PC-9 (cell line): ENCODE data around the gene CREM. TPM values are rescaled to one million over a fixed set of nuclear protein-coding genes. Genes with fewer than 3 reads are reported as not detected.

Experiments used
- BruUV-seq: library from RNA; stranded (reverse); fragments of 400-500 nt; replicated peaks from 2 replicates; lab custom pipeline; 2021; lab: Mats Ljungman, UMichigan
- CTCF ChIA-PET: fragments of 300-600 bp; sonication (Branson Sonifier 250); formaldehyde crosslinking; loops from one replicate; lab custom pipeline; 2022; ENCODE audit warnings: antibody characterized with exemption; lab: Charles Lee
- POLR2A ChIA-PET: fragments of 300-600 bp; sonication (Branson Sonifier 250); formaldehyde crosslinking; loops from one replicate; lab custom pipeline; 2022; ENCODE audit warnings: antibody characterized with exemption; ENCODE audit not compliant: unreplicated experiment; lab: Charles Lee
- DNase-seq, 2 experiments: peaks; one replicate each; pipeline versions ENCODE4 v3.0.0 to v3.0.0-alpha.2; 2015 to 2022; ENCODE audit warnings: mixed read lengths in 1 of 2
- H2AFZ ChIP-seq: fragments of 200-600 bp; sonication (generic); 2 replicates; pipeline ENCODE4 v1.8.1; 2017; ENCODE audit warnings: antibody characterized with exemption
- H3F3A ChIP-seq: fragments of 200-600 bp; sonication (generic); 2 replicates; pipeline ENCODE4 v1.8.1; 2017; ENCODE audit warnings: antibody characterized with exemption, mild to moderate bottlenecking, low read depth; ENCODE audit not compliant: insufficient read depth
- H3K27ac ChIP-seq: fragments of 200-600 bp; sonication (generic); 2 replicates; pipeline ENCODE4 v1.6.1; 2016; ENCODE audit warnings: mixed run types
- H3K27me3 ChIP-seq: fragments of 200-600 bp; sonication (generic); 2 replicates; pipeline ENCODE4 v1.6.1; 2016; ENCODE audit warnings: low read depth, mixed run types; ENCODE audit not compliant: insufficient read depth
- H3K36me3 ChIP-seq: fragments of 200-600 bp; sonication (generic); 2 replicates; pipeline ENCODE4 v1.6.1; 2016; ENCODE audit warnings: low read depth, mixed run types
- H3K4me1 ChIP-seq: fragments of 200-600 bp; sonication (generic); replicated peaks from 2 replicates; pipeline ENCODE4 v1.6.1; 2016; ENCODE audit warnings: mixed run types; ENCODE audit not compliant: insufficient read depth
- H3K4me2 ChIP-seq: fragments of 200-600 bp; sonication (generic); 2 replicates; pipeline ENCODE4 v1.6.1; 2017; ENCODE audit warnings: mixed run types
- H3K4me3 ChIP-seq: fragments of 200-600 bp; sonication (generic); 2 replicates; pipeline ENCODE4 v1.6.1; 2016; ENCODE audit warnings: mixed run types
- H3K79me2 ChIP-seq: fragments of 200-600 bp; sonication (generic); 2 replicates; pipeline ENCODE4 v1.6.1; 2017; ENCODE audit warnings: low read depth, mixed run types
- H3K9me2 ChIP-seq: fragments of 200-600 bp; sonication (generic); 2 replicates; pipeline ENCODE4 v1.8.1; 2017; ENCODE audit warnings: mild to moderate bottlenecking; ENCODE audit not compliant: insufficient read depth
- H3K9me3 ChIP-seq: fragments of 200-600 bp; sonication (generic); 2 replicates; pipeline ENCODE4 v1.8.1; 2016; ENCODE audit warnings: low read depth; ENCODE audit not compliant: insufficient read depth
- H4K20me1 ChIP-seq: fragments of 200-600 bp; sonication (generic); 2 replicates; pipeline ENCODE4 v1.8.1; 2017; ENCODE audit not compliant: insufficient read depth
- EZH2 ChIP-seq: fragments of 200-600 bp; sonication (generic); IDR thresholded peaks from 2 replicates; pipeline ENCODE4 v1.8.0; 2017; ENCODE audit warnings: antibody characterized with exemption, low read depth
- intact Hi-C: fragments of 100-400 bp; cut with micrococcal nuclease; formaldehyde crosslinking; loops from one replicate; pipeline ENCODE4 v1.10.0; 2022; ENCODE audit not compliant: unreplicated experiment
- total RNA-seq: library from RNA; stranded (reverse); gene quantifications from 2 replicates; pipeline ENCODE4 v1.2.3, GENCODE V29; 2021
- TF ChIP-seq, protein P1 (sequence below): fragments of 200-600 bp; sonication (generic); conservative IDR thresholded peaks from 2 replicates; pipeline ENCODE4 v1.6.1; 2017; ENCODE audit warnings: mixed run types, antibody characterized with exemption, mild to moderate bottlenecking, moderate library complexity

CREM gene
- total RNA-seq, 1 experiment from 2014 or later = 25.6 TPM

DNA sequence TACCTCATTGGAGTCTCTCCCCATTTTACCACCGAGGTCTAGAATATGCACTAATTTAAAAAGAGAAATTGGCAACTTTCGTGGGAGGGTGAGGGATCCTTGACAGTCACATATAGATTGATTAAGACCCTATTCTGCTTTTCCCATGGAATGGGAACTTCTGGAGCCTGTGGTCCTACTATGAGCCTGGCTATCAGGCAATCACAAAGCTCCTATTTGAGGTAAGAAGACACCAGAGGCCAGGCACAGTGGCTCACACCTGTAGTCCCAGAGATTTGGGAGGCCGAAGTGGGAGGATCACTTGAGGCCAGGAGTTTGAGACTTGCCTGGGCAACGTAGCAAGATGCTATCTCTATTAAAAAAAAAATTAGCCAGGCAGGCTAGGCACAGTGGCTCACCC, 105.0 kb downstream of the CREM start:
- no peaks in the 10 kb centered on the region for H3K4me1 ChIP-seq
- H3K9me3 ChIP-seq = no peaks in the 10 kb centered on the region
- no peak overlapping the region for H3K4me3 ChIP-seq
- H3K4me2 ChIP-seq = no peak overlapping the region
- BruUV-seq = no TSS peak
- ChIA-PET POLR2A (no interaction called here), CTCF (no interaction called here)
- intact Hi-C loops = no loop called here
- H3K79me2 ChIP-seq = no peaks in the 10 kb centered on the region
- TF ChIP-seq, protein P1, sequence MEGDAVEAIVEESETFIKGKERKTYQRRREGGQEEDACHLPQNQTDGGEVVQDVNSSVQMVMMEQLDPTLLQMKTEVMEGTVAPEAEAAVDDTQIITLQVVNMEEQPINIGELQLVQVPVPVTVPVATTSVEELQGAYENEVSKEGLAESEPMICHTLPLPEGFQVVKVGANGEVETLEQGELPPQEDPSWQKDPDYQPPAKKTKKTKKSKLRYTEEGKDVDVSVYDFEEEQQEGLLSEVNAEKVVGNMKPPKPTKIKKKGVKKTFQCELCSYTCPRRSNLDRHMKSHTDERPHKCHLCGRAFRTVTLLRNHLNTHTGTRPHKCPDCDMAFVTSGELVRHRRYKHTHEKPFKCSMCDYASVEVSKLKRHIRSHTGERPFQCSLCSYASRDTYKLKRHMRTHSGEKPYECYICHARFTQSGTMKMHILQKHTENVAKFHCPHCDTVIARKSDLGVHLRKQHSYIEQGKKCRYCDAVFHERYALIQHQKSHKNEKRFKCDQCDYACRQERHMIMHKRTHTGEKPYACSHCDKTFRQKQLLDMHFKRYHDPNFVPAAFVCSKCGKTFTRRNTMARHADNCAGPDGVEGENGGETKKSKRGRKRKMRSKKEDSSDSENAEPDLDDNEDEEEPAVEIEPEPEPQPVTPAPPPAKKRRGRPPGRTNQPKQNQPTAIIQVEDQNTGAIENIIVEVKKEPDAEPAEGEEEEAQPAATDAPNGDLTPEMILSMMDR = no peak
- no peak for TF ChIP-seq EZH2
- no peak overlapping the region for H2AFZ ChIP-seq
- H3K9me2 ChIP-seq = no peaks in the 10 kb centered on the region
- no peaks in the 10 kb centered on the region for H4K20me1 ChIP-seq
- H3F3A ChIP-seq = no peaks in the 10 kb centered on the region
- no peak for DNase-seq
- no peaks in the 10 kb centered on the region for H3K36me3 ChIP-seq
- no peak overlapping the region for H3K27ac ChIP-seq
- no peaks in the 10 kb centered on the region for H3K27me3 ChIP-seq

DNA sequence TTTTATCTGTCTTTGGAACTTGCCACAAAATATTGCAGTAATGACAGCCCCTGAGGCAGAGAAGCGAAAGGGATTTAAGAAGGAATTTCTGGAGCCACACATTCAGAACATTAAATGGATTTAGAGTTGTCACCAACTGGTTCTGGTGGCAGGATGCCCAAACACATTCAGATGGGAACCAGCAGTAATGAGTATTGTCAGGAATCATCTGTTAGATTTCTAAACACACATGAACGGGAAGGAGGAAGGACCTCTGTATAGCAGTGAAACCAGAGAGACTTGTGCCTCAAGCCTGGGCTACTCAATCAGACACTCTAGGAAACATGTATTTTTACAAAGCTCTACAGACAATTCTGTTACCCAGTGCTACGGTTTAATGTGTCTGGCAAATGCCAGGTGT, 105.9 kb downstream of the CREM start:
- Histone ChIP-seq H3K9me3 (no peaks in the 10 kb centered on the region), H3K27ac (no peak overlapping the region), H3K27me3 (no peaks in the 10 kb centered on the region), H3K4me3 (no peak overlapping the region), H3K4me2 (no peak overlapping the region), H3F3A (no peaks in the 10 kb centered on the region), H4K20me1 (no peaks in the 10 kb centered on the region), H3K36me3 (no peaks in the 10 kb centered on the region), H3K79me2 (no peaks in the 10 kb centered on the region), H3K4me1 (no peaks in the 10 kb centered on the region), H3K9me2 (no peaks in the 10 kb centered on the region), H2AFZ (no peak overlapping the region)
- intact Hi-C loops = no loop called here
- no peak for DNase-seq
- BruUV-seq = no TSS peak
- CTCF ChIA-PET = no interaction called here
- TF ChIP-seq, protein P1 = no peak
- TF ChIP-seq EZH2 = no peak
- POLR2A ChIA-PET = no interaction called here

DNA sequence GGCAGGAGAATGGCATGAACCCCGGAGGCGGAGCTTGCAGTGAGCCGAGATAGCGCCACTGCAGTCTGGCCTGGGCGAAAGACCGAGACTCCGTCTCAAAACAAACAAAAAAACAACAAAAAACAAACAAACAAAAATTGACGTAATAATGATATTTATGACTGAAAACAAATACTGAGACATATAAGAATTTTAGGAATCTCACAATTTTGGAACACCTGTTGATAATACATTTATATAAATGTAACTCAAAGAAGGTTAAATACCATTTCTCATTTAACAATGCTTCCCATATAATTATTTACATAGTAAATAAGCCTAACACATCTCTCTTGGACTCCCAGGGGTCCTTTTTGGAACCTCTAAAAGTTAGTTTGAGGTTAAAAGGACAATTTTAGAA, 107.4 kb downstream of the CREM start:
- Histone ChIP-seq H3K27me3 (no peaks in the 10 kb centered on the region), H3K9me2 (no peaks in the 10 kb centered on the region), H3K79me2 (no peaks in the 10 kb centered on the region), H4K20me1 (no peaks in the 10 kb centered on the region), H3K27ac (no peak overlapping the region), H3K9me3 (no peaks in the 10 kb centered on the region), H2AFZ (no peak overlapping the region), H3K4me3 (no peak overlapping the region), H3F3A (no peaks in the 10 kb centered on the region), H3K4me1 (no peaks in the 10 kb centered on the region), H3K36me3 (no peaks in the 10 kb centered on the region), H3K4me2 (no peak overlapping the region)
- no peak for TF ChIP-seq EZH2
- TF ChIP-seq, protein P1 = no peak
- no TSS peak for BruUV-seq
- ChIA-PET CTCF (no interaction called here), POLR2A (no interaction called here)
- intact Hi-C loops = no loop called here
- no peak for DNase-seq
